HEK293T (cell line): ENCODE results near the gene CCDC149.

ENCODE experiments used
- BHLHE40 ChIP-seq: fragments of 450-650 bp; IDR thresholded peaks from 2 replicates; pipeline ENCODE4 v1.6.1; 2016; ENCODE audit warnings: mild to moderate bottlenecking, moderate library complexity, borderline replicate concordance
- FOXA1 ChIP-seq: fragments of 450-650 bp; IDR thresholded peaks from 2 replicates; pipeline ENCODE4 v1.6.1; 2016; ENCODE audit warnings: mild to moderate bottlenecking
- FOXK2 ChIP-seq: fragments of 450-650 bp; IDR thresholded peaks from 2 replicates; pipeline ENCODE4 v1.6.1; 2016; ENCODE audit warnings: mild to moderate bottlenecking
- HDGF ChIP-seq: fragments of 450-650 bp; IDR thresholded peaks from 2 replicates; pipeline ENCODE4 v1.6.1; 2017; ENCODE audit warnings: antibody characterized with exemption, borderline replicate concordance
- L3MBTL2 ChIP-seq: fragments of 450-650 bp; conservative IDR thresholded peaks from 2 replicates; pipeline ENCODE4 v1.6.1; 2016; ENCODE audit warnings: mild to moderate bottlenecking
- LEF1 ChIP-seq: fragments of 450-650 bp; IDR thresholded peaks from 2 replicates; pipeline ENCODE4 v1.6.1; 2017; ENCODE audit warnings: mild to moderate bottlenecking, borderline replicate concordance
- NFRKB ChIP-seq: fragments of 450-650 bp; IDR thresholded peaks from 2 replicates; pipeline ENCODE4 v1.6.1; 2016; ENCODE audit warnings: mild to moderate bottlenecking, moderate library complexity
- SP1 ChIP-seq: fragments of 450-650 bp; IDR thresholded peaks from 2 replicates; pipeline ENCODE4 v1.6.1; 2017
- TARDBP ChIP-seq: fragments of 450-650 bp; IDR thresholded peaks from 2 replicates; pipeline ENCODE4 v1.6.1; 2016
- ZNF384 ChIP-seq: fragments of 450-650 bp; IDR thresholded peaks from 2 replicates; pipeline ENCODE4 v1.6.1; 2016
- TF ChIP-seq, protein P1 (sequence below): fragments of 450-650 bp; IDR thresholded peaks from 2 replicates; pipeline ENCODE4 v1.6.1; 2016

DNA sequence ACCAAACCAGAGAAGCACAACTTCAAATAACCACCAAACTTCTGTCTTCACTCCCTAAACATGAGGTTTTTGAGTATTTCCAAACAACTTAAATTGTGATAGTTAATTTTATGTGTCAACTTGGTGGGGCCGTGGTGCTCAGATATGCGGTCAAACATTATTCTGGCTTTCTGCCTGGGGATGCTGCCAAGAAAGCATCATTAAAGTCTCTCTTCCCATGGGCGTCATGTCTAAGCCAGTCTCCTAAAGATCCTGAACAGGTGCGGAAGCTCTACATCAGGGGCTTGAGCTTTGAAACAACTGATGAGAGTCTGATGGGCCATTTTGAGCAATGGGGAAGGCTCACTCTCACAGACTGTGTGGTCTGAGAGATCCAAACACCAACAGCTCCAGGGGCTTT, 141.6 kb downstream of the CCDC149 start:
- TF ChIP-seq, protein P1, sequence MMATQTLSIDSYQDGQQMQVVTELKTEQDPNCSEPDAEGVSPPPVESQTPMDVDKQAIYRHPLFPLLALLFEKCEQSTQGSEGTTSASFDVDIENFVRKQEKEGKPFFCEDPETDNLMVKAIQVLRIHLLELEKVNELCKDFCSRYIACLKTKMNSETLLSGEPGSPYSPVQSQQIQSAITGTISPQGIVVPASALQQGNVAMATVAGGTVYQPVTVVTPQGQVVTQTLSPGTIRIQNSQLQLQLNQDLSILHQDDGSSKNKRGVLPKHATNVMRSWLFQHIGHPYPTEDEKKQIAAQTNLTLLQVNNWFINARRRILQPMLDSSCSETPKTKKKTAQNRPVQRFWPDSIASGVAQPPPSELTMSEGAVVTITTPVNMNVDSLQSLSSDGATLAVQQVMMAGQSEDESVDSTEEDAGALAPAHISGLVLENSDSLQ, result no peak
- no peak for TF ChIP-seq FOXA1
- TF ChIP-seq NFRKB, result no peak
- TF ChIP-seq BHLHE40, result no peak
- TF ChIP-seq SP1, result no peak
- TF ChIP-seq TARDBP, result no peak
- no peak for TF ChIP-seq FOXK2
- TF ChIP-seq L3MBTL2, result no peak
- TF ChIP-seq LEF1, result no peak
- TF ChIP-seq ZNF384, result no peak
- TF ChIP-seq HDGF, result no peak
